PC-9 (cell line): ENCODE results near the gene PFDN2. TPM values are rescaled to one million over a fixed set of nuclear protein-coding genes. Genes with fewer than 3 reads are reported as not detected.
A peak's percentile ranks its signal among the peaks of the same experiment; 100 is the strongest.

Experiments
- BruUV-seq: library from RNA; stranded (reverse); fragments of 400-500 nt; replicated peaks from 2 replicates; lab custom pipeline; 2021; lab: Mats Ljungman, UMichigan
- CTCF ChIA-PET: fragments of 300-600 bp; sonication (Branson Sonifier 250); formaldehyde crosslinking; loops from one replicate; lab custom pipeline; 2022; ENCODE audit warnings: antibody characterized with exemption; lab: Charles Lee
- POLR2A ChIA-PET: fragments of 300-600 bp; sonication (Branson Sonifier 250); formaldehyde crosslinking; loops from one replicate; lab custom pipeline; 2022; ENCODE audit warnings: antibody characterized with exemption; ENCODE audit not compliant: unreplicated experiment; lab: Charles Lee
- DNase-seq, 2 experiments: peaks; one replicate each; pipeline versions ENCODE4 v3.0.0 to v3.0.0-alpha.2; 2015 to 2022; ENCODE audit warnings: mixed read lengths in 1 of 2
- H2AFZ ChIP-seq: fragments of 200-600 bp; sonication (generic); 2 replicates; pipeline ENCODE4 v1.8.1; 2017; ENCODE audit warnings: antibody characterized with exemption
- H3F3A ChIP-seq: fragments of 200-600 bp; sonication (generic); 2 replicates; pipeline ENCODE4 v1.8.1; 2017; ENCODE audit warnings: antibody characterized with exemption, mild to moderate bottlenecking, low read depth; ENCODE audit not compliant: insufficient read depth
- H3K27ac ChIP-seq: fragments of 200-600 bp; sonication (generic); 2 replicates; pipeline ENCODE4 v1.6.1; 2016; ENCODE audit warnings: mixed run types
- H3K27me3 ChIP-seq: fragments of 200-600 bp; sonication (generic); 2 replicates; pipeline ENCODE4 v1.6.1; 2016; ENCODE audit warnings: low read depth, mixed run types; ENCODE audit not compliant: insufficient read depth
- H3K36me3 ChIP-seq: fragments of 200-600 bp; sonication (generic); 2 replicates; pipeline ENCODE4 v1.6.1; 2016; ENCODE audit warnings: low read depth, mixed run types
- H3K4me1 ChIP-seq: fragments of 200-600 bp; sonication (generic); replicated peaks from 2 replicates; pipeline ENCODE4 v1.6.1; 2016; ENCODE audit warnings: mixed run types; ENCODE audit not compliant: insufficient read depth
- H3K4me2 ChIP-seq: fragments of 200-600 bp; sonication (generic); 2 replicates; pipeline ENCODE4 v1.6.1; 2017; ENCODE audit warnings: mixed run types
- H3K4me3 ChIP-seq: fragments of 200-600 bp; sonication (generic); 2 replicates; pipeline ENCODE4 v1.6.1; 2016; ENCODE audit warnings: mixed run types
- H3K79me2 ChIP-seq: fragments of 200-600 bp; sonication (generic); 2 replicates; pipeline ENCODE4 v1.6.1; 2017; ENCODE audit warnings: low read depth, mixed run types
- H3K9me2 ChIP-seq: fragments of 200-600 bp; sonication (generic); 2 replicates; pipeline ENCODE4 v1.8.1; 2017; ENCODE audit warnings: mild to moderate bottlenecking; ENCODE audit not compliant: insufficient read depth
- H3K9me3 ChIP-seq: fragments of 200-600 bp; sonication (generic); 2 replicates; pipeline ENCODE4 v1.8.1; 2016; ENCODE audit warnings: low read depth; ENCODE audit not compliant: insufficient read depth
- H4K20me1 ChIP-seq: fragments of 200-600 bp; sonication (generic); 2 replicates; pipeline ENCODE4 v1.8.1; 2017; ENCODE audit not compliant: insufficient read depth
- CTCF ChIP-seq: fragments of 200-600 bp; sonication (generic); conservative IDR thresholded peaks from 2 replicates; pipeline ENCODE4 v1.6.1; 2017; ENCODE audit warnings: mixed run types, antibody characterized with exemption, mild to moderate bottlenecking, moderate library complexity
- EZH2 ChIP-seq: fragments of 200-600 bp; sonication (generic); IDR thresholded peaks from 2 replicates; pipeline ENCODE4 v1.8.0; 2017; ENCODE audit warnings: antibody characterized with exemption, low read depth
- intact Hi-C: fragments of 100-400 bp; cut with micrococcal nuclease; formaldehyde crosslinking; loops from one replicate; pipeline ENCODE4 v1.10.0; 2022; ENCODE audit not compliant: unreplicated experiment
- total RNA-seq: library from RNA; stranded (reverse); gene quantifications from 2 replicates; pipeline ENCODE4 v1.2.3, GENCODE V29; 2021

The PFDN2 gene
- total RNA-seq, 1 experiment from 2014 or later: 74.4 TPM

DNA sequence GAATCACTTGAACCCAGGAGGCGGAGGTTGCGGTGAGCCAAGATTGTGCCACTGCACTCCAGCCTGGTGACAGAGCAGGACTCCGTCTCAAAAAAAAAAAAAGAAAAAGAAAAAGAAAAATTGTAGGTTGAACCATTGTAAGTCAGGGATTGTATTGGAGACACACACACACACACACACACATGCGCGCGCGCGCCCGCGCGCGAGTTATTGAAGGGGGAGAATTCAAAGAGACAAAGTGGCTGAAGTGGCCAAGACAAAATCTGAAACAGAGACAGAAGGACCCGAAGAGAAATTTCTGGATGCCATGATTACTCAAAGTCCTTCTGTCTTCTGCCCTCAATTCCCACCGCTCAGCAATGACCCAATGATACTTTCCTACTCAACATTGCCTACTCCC is 23.4 kb downstream of the PFDN2 start:
- ChIA-PET POLR2A (no interaction called here), CTCF (no interaction called here)
- H3F3A ChIP-seq: peaks cover 23% of the 10 kb centered on the region
- no peak for TF ChIP-seq EZH2
- no peak for TF ChIP-seq CTCF
- H3K4me3 ChIP-seq: no peak overlapping the region
- no peaks in the 10 kb centered on the region for H3K9me3 ChIP-seq
- H3K36me3 ChIP-seq: no peaks in the 10 kb centered on the region
- H3K27ac ChIP-seq: no peak overlapping the region
- no peak overlapping the region for H3K4me2 ChIP-seq
- no peaks in the 10 kb centered on the region for H4K20me1 ChIP-seq
- no TSS peak for BruUV-seq
- no peaks in the 10 kb centered on the region for H3K27me3 ChIP-seq
- H3K79me2 ChIP-seq: no peaks in the 10 kb centered on the region
- no peaks in the 10 kb centered on the region for H3K9me2 ChIP-seq
- no peak for DNase-seq
- intact Hi-C loops: no loop called here
- H3K4me1 ChIP-seq: peaks cover 55% of the 10 kb centered on the region
- no peak overlapping the region for H2AFZ ChIP-seq

- Histone ChIP-seq H3K4me2 (peak overlapping the region; percentile 50), H3K27ac (peak overlapping the region; percentile 46), H3K9me3 (no peaks in the 10 kb centered on the region), H3K4me1 (peaks cover 70% of the 10 kb centered on the region), H4K20me1 (no peaks in the 10 kb centered on the region), H3K4me3 (no peak overlapping the region), H3K36me3 (no peaks in the 10 kb centered on the region), H3F3A (peaks cover 13% of the 10 kb centered on the region), H2AFZ (no peak overlapping the region), H3K27me3 (no peaks in the 10 kb centered on the region), H3K9me2 (no peaks in the 10 kb centered on the region), H3K79me2 (peaks cover 14% of the 10 kb centered on the region)
- CTCF ChIA-PET: no interaction called here
- intact Hi-C loops: no loop called here
- POLR2A ChIA-PET: interaction anchor here (0.8 kb wide), 1 partner anchor 47 kb away, joined by 5 read pairs; the partner anchor contains the start of gene USF1
- TF ChIP-seq EZH2 (no peak), CTCF (no peak)
- BruUV-seq: no TSS peak
- DNase-seq: peak; percentile 56 to 82
Measured at GRCh38 chr1:161092621-161093028, 25.2 kb downstream of the PFDN2 start.

GRCh38 chr1:161091796-161092507 is 25.9 kb downstream of the PFDN2 start:
- intact Hi-C loops: no loop called here
- DNase-seq: no peak
- ChIA-PET POLR2A (interaction anchor here (0.8 kb wide), 1 partner anchor 46 kb away, joined by 5 read pairs; the partner anchor contains the start of gene USF1), CTCF (no interaction called here)
- no peaks in the 10 kb centered on the region for H3K9me2 ChIP-seq
- TF ChIP-seq CTCF (no peak), EZH2 (no peak)
- peaks cover 21% of the 10 kb centered on the region for H3K79me2 ChIP-seq
- H2AFZ ChIP-seq: no peak overlapping the region
- peaks cover 71% of the 10 kb centered on the region for H3K4me1 ChIP-seq
- no peaks in the 10 kb centered on the region for H3K9me3 ChIP-seq
- H3K4me3 ChIP-seq: no peak overlapping the region
- H3K27ac ChIP-seq: no peak overlapping the region; the same call in 1 of the 2 replicates
- H4K20me1 ChIP-seq: no peaks in the 10 kb centered on the region
- no peaks in the 10 kb centered on the region for H3K27me3 ChIP-seq
- peaks cover 17% of the 10 kb centered on the region for H3F3A ChIP-seq
- BruUV-seq: no TSS peak
- peak overlapping the region; percentile 50 for H3K4me2 ChIP-seq
- H3K36me3 ChIP-seq: no peaks in the 10 kb centered on the region
